WERI-Rb-1 (cell line): Measurements from ENCODE around the gene PUS10.

Source experiments
- DNase-seq: peaks from one replicate; pipeline ENCODE4 v3.0.0-alpha.2; 2020
- H3K27ac ChIP-seq: fragments of 250-450 bp; sonication (Bioruptor Pico); 2 replicates; pipeline ENCODE4 v1.5.1; 2020; ENCODE audit warnings: mild to moderate bottlenecking, moderate library complexity
- H3K27me3 ChIP-seq: fragments of 250-450 bp; sonication (Bioruptor Pico); 2 replicates; pipeline ENCODE4 v1.5.1; 2021; ENCODE audit warnings: mild to moderate bottlenecking, low read depth, moderate library complexity; ENCODE audit not compliant: insufficient read depth, severe bottlenecking
- H3K36me3 ChIP-seq: fragments of 250-450 bp; sonication (Bioruptor Pico); 2 replicates; pipeline ENCODE4 v1.5.1; 2020; ENCODE audit warnings: mild to moderate bottlenecking, moderate library complexity
- H3K4me3 ChIP-seq: 2 replicates; pipeline ENCODE4 v1.5.1; 2011; ENCODE audit warnings: low read depth, mild to moderate bottlenecking, control low read depth, low read length
- H3K9me3 ChIP-seq: fragments of 250-450 bp; sonication (Bioruptor Pico); 2 replicates; pipeline ENCODE4 v1.5.1; 2021; ENCODE audit warnings: mild to moderate bottlenecking, moderate library complexity; ENCODE audit not compliant: severe bottlenecking
- TF ChIP-seq, protein P1 (sequence below): IDR thresholded peaks from 2 replicates; pipeline ENCODE4 v1.5.1; 2011; ENCODE audit warnings: low read depth, mild to moderate bottlenecking, control low read depth, inconsistent platforms, low read length

Gene PUS10

DNA sequence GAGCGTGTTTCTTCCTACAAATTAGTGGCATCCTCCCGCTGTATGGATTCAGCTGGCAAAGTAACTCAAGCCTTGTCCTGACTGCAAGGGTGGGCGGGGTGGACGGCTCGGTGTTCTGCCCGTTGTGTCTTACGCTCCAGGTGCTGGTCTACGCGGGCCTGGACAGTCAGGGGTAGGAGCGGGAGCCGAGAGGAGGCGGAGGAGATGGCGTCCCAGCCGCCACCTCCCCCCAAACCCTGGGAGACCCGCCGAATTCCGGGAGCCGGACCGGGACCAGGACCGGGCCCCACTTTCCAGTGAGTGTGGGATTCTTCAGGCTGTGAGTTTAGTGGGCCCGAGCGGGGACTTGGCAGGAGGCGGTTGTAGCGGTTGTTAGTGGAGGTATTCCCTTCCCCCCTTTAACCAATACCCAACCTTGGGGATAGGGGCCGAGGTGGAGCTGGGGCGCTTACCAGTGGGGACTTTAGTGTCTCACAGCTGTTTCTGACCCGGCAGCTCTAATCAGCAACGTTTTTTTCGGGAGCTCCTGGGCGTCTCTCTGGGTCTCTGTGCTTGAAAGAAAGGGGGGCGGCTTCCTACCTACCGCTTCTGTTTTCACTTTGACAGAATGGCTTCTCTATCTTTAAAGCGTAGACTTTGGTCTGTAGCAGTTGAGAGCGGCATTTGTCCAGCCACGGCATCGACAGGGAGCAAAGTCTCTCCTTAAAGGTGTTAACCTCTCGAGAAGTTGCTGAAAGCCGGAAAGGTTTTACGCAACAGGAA is at the start of gene PUS10, which contains the start of gene PEX13:
TSS of gene PUS10 (minus strand) at position 700 of the 762 bp plus-strand sequence. CDS start 6,365 bp downstream, outside the sequence.
TSS of gene PEX13 (plus strand) at position 165 of the 762 bp plus-strand sequence. CDS start at position 205, 40 bp downstream.
- Histone ChIP-seq H3K36me3 (peaks cover 23% of the 10 kb centered on the region), H3K27me3 (no peaks in the 10 kb centered on the region), H3K4me3 (peak within 1 kb of the TSS; percentile 96), H3K9me3 (no peaks in the 10 kb centered on the region), H3K27ac (peak within 1 kb of the TSS; percentile 93)
- peak; percentile 91 for DNase-seq
- TF ChIP-seq, protein P1, sequence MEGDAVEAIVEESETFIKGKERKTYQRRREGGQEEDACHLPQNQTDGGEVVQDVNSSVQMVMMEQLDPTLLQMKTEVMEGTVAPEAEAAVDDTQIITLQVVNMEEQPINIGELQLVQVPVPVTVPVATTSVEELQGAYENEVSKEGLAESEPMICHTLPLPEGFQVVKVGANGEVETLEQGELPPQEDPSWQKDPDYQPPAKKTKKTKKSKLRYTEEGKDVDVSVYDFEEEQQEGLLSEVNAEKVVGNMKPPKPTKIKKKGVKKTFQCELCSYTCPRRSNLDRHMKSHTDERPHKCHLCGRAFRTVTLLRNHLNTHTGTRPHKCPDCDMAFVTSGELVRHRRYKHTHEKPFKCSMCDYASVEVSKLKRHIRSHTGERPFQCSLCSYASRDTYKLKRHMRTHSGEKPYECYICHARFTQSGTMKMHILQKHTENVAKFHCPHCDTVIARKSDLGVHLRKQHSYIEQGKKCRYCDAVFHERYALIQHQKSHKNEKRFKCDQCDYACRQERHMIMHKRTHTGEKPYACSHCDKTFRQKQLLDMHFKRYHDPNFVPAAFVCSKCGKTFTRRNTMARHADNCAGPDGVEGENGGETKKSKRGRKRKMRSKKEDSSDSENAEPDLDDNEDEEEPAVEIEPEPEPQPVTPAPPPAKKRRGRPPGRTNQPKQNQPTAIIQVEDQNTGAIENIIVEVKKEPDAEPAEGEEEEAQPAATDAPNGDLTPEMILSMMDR, result 0 out of 2 replicates have a peak, but pooled peaks have one; percentile 3

GRCh38 chr2:61065714-61066709 is 48.0 kb upstream of the PUS10 start, which contains the start of gene SANBR:
Gene SANBR (plus strand): TSS chr2:61065871. CDS start chr2:61070351, 4,480 bp downstream.
- Histone ChIP-seq H3K4me3 (peak within 1 kb of the TSS; percentile 70), H3K27ac (peak within 1 kb of the TSS; percentile 92), H3K27me3 (no peaks in the 10 kb centered on the region), H3K36me3 (peaks cover 25% of the 10 kb centered on the region), H3K9me3 (no peaks in the 10 kb centered on the region)
- TF ChIP-seq, protein P1, result no peak
- DNase-seq, result peak; percentile 98

DNA sequence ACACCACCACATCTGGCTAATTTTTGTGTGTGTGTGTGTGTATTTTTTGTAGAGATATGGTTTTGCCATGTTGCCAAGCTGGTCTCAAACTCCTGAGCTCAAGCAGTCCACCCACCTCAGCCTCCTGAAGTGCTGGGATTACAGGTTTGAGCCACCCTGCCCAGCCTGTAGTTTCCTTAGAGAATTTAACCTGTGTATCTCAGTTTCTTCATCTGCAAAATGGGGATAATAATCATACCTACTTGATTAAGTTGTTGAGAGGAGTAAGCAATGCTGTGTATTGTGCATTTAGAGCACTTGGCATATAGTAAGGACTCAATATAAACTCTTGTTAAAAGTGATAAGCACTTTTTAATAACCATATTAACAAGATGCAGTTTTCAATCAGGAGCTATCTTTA is 41.3 kb upstream of the PUS10 start:
- no peak overlapping the region for H3K27ac ChIP-seq

GRCh38 chr2:61057562-61057961 is 39.5 kb upstream of the PUS10 start:
- H3K27me3 ChIP-seq, result no peaks in the 10 kb centered on the region
- peaks cover 18% of the 10 kb centered on the region for H3K36me3 ChIP-seq
- no peak overlapping the region for H3K27ac ChIP-seq
- no peak overlapping the region for H3K4me3 ChIP-seq
- TF ChIP-seq, protein P1, result no peak
- DNase-seq, result no peak
- no peaks in the 10 kb centered on the region for H3K9me3 ChIP-seq

More for the DNA sequence above, 41.3 kb upstream of the PUS10 start:
- Histone ChIP-seq H3K36me3 (peaks cover 12% of the 10 kb centered on the region), H3K4me3 (no peak overlapping the region), H3K9me3 (no peaks in the 10 kb centered on the region), H3K27me3 (no peaks in the 10 kb centered on the region)
- TF ChIP-seq, protein P1, result no peak
- no peak for DNase-seq

- TF ChIP-seq, protein P1, result no peak
- Histone ChIP-seq H3K27me3 (no peaks in the 10 kb centered on the region), H3K36me3 (peaks cover 26% of the 10 kb centered on the region), H3K27ac (no peak overlapping the region), H3K4me3 (no peak overlapping the region), H3K9me3 (no peaks in the 10 kb centered on the region)
- no peak for DNase-seq
Measured at GRCh38 chr2:61055557-61055956, 37.5 kb upstream of the PUS10 start.
